Measurements from ENCODE around the gene ENDOV.

Gene ENDOV

DNA sequence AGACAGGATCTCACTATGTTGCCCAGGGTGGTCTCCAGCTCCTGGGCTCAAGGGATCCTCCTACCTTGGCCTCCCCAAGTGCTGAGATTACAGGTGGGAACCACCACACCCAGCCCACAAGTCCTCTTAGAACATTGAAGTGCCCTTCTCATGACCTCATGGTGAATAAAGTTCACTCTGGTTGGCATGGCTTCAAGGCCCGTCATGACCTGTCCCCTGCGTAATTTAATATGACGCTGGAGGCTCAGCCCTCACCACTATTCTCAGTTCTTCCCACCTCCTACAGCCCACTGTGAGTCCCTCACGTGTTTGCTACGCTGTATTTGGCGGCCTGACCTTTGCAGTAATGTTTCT lies 1.9 kb downstream of the ENDOV start:
- DNase-seq, result no peak

DNA sequence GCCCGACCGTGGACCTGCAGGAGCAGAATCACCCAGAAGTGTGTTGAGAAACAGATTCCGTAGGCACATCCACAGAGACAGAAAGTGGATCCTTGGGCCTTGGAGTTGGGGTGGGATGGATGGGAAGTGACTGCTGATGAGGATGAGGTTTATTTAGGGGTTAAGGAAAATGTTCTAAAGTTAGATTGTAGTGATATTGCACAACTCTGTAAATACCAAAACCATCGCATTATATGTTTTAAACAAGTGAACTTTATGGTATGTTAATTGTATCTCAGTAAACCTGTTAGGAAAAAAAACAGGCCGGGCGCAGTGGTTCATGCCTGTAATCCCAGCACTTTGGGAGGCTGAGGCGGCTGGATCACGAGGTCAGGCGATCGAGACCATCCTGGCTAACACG lies 3.6 kb downstream of the ENDOV start:
- no peak for DNase-seq

DNA sequence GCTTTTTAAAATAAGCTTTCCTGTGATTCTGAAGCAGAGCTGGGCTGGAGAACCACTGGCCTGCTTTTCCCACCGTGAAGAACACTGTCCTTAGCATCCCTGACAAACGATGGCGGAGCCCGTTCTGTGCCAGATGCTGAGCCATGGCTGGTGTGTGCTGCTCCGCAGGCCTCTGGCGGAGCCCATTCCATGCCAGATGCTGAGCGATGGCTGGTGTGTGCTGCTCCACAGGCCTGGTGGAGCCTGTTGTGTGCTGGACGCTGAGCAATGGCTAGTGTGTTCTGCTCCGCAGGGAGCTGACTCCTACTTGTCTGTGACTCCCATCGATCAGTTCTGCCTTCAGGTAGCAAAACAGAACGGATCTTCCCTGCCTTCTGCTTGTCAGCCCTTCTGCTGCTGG lies 4.3 kb downstream of the ENDOV start:
- no peak for DNase-seq

DNA sequence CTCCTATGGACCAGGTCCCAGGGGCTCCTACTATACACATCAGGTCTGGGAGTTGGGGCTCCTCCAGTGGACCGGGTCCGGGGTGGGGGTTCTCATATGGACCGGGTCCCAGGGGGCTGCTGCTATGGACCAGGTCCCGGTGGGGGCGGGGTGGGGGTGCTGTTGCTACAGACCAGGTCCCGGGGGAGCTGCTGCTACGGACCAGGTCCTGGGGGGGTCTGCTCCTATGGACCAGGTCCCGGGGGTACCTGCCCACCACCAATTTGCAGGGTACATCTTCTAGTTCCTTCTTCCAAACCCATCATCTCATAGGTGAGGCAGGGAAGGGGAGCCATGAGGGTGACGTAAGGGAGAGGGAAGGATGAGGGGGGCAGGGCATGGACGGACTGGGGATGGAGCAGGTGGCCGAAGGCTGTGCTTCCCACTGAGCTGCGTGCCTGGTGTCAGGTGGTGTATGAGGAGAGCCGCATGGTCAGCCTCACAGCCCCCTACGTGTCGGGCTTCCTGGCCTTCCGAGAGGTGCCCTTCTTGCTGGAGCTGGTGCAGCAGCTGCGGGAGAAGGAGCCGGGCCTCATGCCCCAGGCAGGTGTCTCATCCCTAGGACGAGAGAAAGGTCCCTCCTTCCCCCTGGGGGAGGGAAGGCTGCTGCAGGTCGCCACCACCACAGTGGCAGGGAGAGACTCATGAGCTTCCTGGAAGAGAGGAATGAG lies 6.6 kb downstream of the ENDOV start:
- DNase-seq, result no peak

DNA sequence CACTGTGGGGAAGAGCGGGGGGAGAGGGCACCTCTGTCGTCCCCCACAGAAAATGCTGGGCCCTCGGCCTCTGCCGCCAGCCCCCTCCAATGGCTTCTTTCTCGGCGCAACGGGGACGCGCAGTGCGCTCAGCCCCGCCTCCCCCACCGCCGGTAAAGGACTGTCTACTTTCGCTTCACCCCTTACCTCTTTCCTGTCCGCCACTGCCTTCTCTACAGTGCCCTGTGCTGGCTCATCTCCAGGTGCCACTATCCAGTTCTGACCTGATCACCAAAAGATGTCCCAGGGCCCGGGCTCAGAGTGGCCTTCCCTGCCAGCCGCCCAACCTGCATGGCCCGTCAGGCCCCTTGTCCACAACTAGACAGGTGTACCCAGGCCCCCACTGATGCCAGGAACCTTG lies 7.3 kb downstream of the ENDOV start:
- DNase-seq, result no peak

DNA sequence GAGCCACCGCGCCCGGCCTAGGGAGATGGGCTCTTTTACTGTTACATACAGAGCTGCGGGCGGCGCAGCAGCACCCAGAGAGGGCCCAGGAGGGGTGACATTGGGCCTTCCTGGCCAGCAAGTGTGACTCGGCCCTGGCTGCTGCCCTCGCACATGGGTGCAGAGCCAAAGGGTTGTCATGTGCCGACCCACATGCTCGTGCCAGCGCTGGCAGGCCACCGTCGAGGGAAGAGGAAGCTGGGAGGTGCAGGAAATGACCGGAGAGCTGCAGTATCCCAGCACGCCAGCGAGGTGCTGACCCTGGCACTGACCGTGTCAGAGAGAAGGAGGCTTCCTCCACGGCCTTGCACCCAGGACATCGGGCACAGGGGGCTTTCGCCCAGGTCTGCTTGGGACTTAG lies 8.0 kb downstream of the ENDOV start:
- no peak for DNase-seq

DNA sequence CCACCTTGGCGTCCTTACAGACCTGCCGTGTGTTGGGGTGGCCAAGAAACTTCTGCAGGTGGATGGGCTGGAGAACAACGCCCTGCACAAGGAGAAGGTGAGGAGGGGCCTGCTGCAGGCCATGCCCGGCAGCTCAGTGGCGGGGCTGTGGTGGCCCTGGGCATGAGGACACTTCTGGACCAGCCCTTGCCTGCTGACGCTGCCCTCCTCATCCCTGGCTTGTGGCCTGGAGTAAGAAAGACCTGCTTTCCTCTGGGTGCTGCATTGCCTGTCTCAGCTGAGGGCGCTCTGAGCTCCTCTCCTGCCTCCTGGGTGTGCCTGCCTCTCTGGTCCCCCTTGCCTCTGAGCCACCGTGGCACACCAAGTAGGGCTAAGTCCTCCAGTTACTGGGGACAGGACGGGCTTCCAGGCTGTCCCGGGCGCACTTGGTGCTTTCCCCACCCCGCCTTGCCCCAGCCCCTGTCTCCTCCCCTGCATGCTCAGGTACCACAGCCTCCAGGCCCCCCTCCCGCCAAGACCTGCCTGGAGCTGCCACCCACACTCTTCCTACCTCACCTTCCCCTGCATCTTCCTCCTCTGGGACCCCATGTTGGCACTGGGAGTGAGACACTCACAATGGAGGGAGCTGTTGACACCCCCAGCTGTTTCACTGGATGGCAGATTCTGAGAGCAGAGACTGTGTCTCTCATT lies 8.7 kb downstream of the ENDOV start:
- no peak for DNase-seq

DNA sequence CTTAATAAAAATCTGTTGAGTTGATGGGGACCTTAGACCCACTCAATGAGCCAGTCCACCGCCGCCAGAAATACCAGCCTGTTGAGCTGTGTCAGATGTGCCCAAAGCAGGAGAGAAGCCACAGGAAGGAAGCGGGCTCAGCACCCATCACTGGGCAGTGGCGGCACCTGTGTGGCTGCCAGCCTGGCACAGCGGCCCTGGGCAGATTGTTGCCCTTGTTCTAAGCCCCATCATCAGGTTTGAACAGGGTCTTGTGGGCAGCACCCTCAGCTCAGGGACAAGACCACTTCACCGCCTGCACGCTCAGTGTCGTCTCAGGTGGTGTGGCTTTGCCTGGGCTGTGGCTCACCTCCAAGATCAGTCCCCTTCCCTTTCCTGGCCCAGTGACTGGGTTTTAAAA lies 9.3 kb downstream of the ENDOV start:
- no peak for DNase-seq

DNA sequence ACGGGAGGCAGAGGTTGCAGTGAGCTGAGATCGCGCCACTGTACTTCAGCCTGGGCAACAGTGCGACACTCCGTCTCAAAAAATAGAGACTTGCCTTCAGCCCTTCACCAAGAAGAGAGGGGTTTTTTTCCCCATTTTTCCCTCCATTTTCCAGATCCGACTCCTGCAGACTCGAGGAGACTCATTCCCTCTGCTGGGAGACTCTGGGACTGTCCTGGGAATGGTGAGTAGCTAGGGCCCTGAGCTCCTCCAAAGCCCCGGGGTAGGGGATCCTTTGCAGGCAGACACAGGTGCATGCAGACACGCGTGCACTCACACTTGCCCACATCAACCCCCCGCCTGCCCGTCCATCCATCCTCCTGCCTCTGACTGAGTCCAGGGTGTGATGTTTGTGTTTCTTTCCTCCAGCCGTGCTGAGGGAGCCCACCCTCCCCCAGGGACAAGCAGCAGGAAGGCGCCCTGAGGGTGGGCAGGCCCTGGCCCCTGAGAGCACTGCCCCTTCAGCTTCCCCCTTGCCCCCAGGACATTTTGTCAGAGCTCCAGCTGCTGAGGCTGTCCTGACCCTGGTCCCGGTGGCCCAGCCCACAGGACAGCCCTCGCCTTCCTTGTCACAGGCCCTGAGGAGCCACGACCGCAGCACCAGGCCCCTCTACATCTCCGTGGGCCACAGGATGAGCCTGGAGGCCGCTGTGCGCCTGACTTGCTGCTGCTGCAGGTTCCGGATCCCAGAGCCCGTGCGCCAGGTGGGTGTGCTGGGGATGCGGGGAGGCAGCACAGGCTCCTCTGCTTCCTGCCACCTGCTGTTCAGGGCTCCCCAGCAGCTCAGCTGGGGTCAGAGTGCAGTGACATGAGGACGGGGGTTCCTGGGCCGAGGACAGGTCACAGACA lies 10.2 kb downstream of the ENDOV start:
- no peak for DNase-seq

DNA sequence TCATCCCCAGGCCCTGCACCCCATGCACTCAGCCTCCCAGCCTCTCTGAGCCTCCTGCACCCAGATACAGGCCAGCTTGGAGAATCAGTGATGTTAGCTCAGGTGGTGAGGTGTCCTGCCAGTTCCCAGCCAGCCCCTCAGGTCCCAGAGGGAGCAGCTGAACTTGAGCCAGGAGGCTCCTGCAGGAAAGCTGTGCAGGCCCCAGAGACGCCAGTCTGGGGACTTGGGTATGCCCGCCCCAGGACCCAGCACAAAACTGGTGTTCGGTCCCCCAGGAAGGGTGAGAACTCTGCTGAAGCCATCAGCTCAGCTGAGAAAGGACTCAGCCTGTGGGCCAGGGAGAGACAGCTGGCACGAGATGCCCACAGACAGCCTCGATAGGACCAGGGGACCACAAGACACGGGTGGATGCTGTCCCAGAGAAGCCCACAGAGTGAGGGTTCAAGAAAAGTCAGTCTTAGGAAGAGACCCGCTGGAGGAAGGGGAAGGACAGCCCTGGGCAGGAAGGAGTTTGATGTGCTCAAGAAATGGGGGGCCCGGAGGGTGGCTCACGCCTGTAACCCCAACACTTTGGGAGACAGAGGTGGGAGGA lies 11.0 kb downstream of the ENDOV start:
- DNase-seq, result no peak

DNA sequence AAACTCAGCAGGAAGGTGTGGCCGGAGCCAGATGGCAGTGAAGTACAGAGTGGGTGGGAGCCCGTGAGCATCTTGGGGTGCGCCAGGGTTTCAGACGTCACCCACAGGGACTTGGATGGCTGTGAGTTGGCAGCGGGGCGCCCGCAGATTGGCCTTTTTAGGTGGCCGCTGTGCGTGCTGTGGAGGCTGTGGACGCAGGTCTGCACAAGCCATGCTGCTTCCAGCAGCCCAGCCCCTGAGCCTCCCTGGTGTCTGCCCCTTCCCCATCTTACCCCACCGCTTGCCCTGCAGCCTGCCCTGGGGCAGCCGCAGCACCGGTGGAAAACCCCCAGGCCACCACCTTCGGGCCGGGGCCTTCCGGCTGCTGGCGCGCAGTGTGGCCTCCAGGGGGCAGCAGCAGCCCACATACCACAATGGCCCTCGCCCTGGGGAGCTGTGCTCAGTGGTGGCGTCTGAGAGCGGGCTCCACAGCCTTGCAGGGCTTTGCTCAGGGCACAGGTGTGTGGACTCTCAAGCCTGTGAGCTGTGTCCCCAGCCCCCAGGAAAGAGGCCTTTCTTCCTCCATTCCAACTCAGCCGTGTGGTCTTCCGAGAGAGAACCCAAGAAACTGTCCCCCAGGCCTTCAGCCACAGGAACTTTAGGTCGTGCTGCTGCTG lies 11.8 kb downstream of the ENDOV start:
- peak; percentile 51 to 71 for DNase-seq

DNA sequence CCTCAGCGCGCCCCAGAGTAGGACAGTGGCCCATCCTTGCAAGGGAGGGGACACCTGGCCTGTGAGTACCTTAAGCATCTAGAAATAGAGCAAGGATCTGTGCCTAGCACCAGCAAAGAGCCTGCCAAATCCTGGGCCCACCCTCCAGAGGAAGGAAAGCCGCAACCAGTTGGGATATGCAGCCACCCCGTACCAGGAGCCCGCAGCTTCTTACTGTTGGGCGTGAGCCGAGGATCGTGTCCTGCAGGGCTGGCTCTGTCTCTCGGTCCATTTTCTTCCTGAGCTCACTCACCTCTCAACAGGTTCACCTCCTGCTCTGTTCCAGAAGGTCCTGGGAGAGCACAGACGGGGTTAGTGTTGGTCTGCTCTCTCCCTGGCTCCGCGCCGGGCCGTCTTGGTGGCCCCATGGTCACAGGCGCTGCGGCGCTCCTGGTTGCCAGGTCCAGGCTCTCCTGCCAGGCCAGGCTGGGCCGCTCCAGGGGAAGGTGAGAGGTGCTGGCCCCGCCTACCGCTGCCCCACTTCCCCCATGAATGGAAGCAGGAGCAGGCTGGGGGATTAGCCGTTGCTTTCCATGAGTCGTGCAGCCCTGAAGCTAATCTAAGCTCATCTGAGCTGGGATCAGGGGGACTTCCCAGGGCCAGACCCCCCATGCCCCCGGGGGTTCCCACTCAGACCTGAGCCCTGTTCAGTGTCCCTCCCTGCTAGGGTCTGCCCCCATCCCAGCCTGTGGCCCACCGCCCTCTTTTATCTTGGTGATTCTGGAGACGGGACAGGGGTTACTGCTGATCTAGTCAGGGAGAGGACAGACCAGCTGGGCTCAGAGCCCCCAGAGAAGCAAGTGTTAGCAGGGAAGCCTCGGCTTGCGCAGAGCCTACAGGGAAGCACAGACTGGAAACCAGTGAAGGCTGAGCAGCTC lies 12.7 kb downstream of the ENDOV start:
- no peak for DNase-seq

DNA sequence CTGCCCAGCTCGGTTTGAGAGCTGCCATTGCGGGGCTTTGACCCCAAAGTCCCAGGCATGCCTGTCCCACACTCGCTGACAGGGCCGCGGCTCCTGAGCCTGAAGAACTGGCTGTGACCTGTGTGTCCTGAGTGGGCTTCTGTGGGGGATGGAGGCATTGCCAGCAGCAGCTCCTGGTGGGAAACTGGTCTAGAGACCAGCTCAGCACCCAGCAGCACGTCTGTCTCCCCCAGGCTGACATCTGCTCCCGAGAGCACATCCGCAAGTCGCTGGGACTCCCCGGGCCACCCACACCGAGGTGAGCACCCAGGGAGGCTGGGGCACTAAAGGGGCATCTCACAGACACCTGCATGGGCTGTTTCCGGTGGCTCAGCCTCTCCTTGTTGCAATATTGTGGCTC lies 13.4 kb downstream of the ENDOV start:
- DNase-seq, result no peak

DNA sequence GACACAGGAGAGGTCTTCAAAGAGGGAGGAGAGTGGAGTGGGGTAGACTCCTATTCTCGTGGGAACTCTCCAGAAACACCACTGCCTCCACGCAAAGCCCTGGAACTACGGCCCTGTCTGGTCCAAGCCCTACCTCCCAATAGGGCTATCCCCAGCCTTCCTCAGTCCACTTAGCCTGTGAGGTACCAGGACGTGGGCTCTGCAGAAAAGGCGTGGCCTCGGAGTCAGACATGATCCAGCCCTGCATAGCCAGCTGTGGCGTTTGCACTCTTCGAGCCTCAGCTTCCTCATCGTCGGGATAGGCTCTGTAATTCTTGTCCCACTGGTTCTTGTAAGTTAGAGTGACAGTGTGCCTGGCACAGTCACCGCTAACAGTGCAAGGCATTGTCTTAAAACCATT lies 13.8 kb downstream of the ENDOV start:
- no peak for DNase-seq

DNA sequence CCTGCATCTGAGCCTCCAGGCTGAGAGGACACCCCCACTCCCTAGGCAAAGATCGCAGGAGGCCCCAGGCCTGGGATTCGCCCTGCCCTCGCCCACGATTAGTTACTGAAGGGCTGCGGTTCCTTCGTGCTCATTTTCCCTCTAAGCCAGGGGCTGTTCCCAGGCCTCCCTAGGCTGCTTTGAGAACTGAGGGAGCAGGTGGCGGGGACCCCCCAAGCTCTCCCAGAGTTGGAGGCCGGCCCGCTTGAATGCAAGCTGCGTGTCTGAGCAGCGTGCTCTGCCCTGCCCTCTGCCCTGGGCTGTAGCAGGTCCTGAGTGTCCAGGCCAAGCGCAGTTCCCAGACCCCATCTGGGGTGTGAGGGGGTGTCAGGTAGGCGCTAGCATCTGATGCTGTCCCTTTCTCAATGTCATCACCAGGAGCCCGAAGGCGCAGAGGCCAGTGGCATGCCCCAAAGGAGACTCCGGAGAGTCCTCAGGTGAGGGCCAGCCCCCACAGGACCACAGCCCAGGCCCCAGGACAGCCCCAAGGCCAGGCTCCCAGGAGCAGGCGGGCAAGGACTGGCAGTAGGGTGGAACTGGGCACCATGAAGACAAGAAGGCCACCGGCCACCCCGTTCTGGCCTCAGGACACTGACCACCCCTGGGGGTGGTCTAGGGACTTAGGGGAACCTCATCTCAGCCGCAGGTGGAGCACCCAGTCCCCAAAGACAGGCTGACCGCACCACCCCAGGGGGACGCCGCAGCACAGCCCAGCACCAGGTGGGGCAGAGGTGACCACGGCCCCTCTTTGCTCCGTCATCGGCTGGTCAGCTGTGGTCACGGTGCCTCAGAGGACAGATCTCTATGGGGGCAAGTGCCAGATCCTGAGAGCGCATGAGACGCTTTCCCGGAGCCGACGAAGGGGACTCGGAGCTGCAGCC lies 14.6 kb downstream of the ENDOV start:
- no peak for DNase-seq

DNA sequence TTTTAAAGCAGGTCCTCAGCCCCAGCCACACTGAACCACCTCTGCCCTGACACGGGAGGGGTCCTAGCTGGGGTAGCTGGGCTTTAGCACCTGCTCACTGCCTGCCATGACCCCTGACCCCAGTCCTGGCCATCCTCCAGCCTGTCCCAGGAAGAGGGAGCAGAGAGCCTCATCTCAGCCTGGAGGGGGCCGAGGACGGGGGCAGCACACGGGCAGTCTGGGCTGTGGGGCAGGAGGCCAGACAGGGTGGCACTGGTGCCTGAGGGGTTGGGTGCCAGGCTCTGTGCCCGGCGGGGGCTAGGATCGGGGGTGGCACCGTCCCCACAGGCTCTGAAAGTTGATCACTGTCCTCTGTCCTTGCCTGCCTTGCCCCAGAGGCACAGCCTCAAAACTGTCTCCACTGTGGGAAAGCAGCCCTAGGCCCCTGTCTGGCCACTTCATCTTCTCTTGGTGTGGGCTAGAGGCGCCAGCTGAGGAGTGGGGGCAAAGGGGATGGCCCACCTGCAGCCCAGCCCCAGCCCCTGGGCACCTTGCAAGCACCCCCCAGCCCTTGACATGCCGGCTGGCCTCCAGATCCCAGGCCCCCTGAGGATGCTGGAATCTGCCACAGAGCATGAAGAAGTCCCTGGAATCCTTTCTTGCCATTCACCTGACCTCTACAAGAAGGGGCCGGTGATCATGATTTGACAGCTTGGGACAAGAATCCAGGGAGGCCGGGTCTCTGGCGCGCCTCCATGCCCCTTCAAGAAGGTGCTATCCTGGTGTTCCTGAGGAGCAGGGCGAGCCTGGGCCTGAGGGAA lies 15.7 kb downstream of the ENDOV start:
- DNase-seq, result no peak

DNA sequence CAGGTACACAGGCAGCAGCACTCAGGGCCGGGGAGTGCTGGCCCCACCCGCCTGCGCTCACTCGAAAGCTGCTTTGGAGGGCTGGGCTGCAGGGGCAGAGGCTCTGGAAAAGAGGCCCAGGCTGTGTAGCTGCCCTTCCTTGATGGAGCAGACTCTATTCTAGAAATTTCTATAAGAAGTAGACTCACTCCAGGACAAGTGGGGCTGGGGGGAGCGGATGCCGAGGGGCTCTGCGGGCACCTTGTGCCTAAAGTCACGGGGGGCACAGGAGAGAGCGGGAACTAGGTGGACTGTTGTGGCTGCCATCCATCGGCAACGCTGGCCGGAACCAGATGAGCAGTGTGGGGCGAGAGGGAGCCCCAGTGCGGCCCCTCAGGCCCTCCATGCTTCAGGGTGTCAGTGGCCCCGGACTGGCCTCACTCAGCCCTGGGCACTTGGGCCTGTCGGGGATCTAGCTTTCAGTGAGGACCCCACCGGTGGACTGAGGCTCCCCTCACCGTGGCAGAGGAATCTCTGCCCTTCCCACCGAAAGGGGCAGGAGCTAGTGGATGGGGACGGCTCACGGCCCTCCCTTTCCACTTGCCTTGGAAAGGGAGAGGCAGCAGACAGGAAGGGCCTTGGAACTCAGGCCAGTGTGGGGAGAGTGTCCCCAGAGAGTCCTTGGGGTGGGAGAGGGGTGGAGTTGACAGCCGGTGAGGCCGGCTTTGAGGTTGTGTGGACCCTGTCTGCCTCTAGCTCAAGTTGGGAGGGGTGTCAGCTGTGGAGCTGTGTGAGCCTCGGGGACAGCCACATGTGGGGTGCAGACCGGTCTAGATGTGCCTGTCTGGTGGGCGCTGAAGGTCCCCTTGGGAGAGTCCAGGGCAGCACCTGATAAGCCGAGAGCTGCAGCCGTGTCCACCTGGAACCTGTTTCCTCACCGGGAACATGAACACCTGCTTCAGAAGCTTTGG lies 16.6 kb downstream of the ENDOV start:
- DNase-seq, result no peak

DNA sequence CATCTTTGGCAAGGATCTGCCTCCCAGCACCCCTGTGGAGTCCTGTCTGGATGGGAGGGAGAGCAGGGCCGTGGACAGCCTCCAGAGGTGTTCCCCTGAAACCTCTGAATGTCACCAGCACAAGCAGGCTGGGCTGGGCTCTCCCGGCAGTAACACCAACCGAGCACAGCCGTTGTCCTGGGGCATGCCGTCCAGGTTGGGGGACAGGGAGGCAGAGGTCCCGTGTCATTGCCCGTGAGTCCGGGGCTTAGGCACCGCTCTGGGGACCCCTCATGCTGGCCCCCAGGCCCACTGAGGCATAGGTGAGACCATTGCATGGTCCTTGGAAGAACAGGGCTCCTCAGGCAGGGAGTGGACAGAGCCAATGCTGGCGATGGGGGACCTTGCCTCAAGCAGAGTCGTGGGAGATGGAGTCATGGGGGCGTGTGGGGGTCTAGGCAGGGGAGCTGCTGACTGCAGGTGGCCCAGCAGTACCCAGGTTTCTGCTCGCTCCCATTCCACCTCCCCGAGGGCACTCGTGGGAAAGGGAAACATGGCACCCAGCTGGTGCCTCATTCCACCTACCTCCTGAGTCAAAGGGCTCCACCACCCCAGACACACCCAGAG lies 17.5 kb downstream of the ENDOV start:
- no peak for DNase-seq
